Left hindlimb (tissue), 1 donor: ENCODE measurements around the gene PHOX2A.
"Not testable (repeated sequence)": the region's sequence is repeated elsewhere in the genome, so short reads cannot be mapped to it uniquely, and the experiment has no call there.

ENCODE experiments used
- DNase-seq: peaks from one replicate; pipeline ENCODE4 v3.0.0-alpha.2; 2018

Gene PHOX2A

DNA sequence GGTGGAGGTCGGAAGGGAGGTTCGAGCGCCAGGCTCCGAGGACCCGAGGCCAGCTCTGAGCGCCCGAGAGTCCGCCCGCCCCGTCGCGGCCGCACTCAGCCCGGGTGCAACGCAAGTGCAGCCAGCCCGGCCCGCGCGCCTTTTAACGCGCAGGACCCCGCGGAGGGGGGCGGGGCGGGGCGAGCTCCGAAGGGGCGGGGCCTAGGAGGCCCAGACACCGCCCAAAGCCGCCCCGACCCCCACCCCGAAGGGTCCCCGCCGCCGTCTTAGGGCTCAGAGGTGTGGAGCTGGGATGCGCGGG is at the start of gene PHOX2A:
Gene PHOX2A (minus strand): TSS at position 117 of the 301 bp plus-strand sequence. CDS start 172 bp downstream, outside the sequence.
- no peak for DNase-seq

DNA sequence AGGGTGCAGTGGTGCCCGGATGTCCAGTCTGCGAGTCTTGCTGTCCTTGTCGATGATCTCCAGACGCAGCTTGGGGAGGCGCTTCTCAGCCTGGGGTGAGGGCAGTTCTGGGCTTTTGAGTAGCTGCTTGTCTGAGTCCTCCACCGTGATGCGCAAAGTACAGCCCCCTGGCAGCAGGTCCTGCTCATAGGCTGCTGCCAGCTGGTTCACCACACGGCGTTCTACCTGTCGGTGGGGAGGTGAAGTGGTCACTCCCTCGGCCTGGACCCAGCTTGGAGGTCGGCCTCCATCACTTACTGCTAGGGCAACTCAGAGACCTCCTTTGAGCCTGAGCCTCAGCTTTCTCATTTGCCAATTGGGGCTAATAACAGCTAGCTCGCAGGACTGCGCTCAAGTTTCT is 49.4 kb upstream of the PHOX2A start:
- no peak for DNase-seq

DNA sequence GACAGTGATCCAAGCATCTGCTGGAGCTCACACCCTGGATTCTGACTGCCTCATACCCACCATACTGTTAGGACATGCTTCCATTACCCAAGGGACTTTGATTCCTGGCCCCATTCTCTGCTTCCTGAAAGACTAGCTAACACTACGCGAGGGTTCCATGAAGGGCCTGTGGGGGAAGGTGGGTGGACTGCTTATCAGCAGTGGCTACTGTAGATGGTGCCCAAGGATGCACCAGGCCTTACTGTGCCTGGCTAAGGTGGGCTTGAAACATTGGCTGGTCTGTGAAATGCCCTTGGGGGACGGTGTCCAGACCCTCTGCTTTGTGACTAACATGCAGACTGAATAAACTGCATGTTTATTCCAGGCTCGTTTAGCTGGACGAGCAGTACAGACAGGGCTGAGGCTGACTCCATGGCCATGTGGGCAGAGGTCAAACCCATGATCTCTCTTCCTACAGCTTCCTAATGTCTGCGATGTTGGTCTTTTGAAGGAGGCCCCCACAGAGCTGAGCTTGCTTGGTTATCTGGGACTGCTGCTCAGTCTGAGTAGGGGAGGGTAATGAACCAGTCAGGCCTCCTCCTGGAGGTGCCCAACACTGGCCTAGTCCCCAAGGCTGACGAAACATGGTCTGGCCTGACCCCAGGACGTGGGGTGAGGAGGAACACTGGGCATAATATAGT is 48.3 kb upstream of the PHOX2A start:
- DNase-seq: no peak

DNA sequence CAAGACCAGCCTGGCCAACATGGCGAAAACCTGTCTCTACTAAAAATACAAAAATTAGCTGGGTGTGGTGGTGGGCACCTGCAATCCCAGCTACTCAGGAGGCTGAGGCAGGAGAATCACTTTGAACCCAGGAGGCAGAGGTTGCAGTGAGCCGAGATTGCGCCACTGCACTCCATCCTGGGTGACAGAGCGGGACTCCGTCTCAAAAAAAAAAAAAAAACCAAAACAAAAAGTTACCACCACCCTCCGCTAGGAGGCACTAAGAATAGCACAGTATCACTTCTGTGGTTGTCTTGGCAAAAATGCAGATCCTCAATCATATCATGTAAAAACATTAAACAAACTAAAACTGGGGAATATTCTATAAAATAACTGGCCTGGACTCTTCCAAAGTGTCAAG is 46.8 kb upstream of the PHOX2A start:
- not testable (repeated sequence) for DNase-seq

DNA sequence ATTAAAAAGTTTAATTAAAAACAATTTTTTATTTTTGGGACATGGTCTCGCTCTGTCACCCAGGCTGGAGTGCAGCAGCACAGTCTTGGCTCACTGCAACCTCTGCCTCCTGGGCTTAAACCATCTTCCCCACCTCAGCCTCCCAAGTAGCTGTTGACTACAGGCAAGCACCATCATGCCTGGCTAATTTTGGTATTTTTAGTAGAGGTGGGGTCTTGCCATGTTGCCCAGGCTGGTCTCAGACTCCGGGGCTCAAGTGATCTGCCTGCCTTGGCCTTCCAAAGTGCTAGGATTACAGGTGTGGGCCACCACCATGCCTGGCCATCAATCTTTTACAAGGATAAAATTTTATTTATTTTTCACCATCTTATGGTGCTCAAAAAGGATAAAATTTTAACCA is 43.3 kb upstream of the PHOX2A start:
- DNase-seq: no peak

DNA sequence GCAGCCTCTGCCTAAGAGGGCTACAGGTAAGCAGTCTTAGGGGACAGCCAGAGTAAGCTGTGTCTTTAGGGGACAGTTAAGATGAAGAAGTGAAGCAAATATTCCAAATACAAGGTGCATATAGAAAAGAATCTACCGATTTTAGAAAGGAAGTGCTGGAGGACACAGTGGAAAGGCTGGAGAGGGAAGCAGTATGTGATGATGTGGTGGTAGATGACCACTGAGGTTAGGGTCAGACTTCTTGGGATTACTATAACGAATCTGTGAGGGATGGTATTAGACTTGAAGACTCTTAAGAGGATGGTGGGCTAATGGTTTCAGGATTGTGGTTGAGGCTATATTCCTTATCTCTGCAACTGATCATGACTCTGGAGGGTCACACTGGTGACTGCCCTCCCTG is 40.0 kb upstream of the PHOX2A start:
- no peak for DNase-seq

DNA sequence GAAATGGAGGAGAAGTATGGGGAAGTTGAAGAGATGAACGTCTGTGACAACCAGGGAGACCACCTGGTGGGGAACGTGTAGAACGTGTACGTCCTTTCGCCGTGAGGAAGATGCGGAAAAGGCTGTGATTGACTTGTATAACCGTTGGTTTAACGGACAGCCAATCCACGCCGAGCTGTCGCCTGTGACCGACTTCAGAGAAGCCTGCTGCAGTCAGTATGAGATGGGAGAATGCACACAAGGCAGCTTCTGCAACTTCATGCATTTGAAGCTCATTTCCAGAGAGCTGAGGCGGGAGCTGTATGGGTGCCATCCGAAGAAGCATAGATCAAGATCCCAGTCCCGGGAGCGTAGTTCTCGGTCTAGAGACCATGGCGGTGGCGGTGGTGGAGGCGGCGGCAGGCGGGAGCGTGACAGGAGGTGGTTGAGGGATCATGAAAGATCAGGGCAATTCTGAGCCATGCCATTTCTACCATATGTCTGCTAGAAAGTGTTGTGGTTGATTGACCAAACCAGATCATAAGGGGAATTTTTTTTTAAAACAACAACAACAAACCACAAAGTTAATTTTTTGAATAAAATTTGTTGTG is 36.8 kb upstream of the PHOX2A start:
- no peak for DNase-seq

DNA sequence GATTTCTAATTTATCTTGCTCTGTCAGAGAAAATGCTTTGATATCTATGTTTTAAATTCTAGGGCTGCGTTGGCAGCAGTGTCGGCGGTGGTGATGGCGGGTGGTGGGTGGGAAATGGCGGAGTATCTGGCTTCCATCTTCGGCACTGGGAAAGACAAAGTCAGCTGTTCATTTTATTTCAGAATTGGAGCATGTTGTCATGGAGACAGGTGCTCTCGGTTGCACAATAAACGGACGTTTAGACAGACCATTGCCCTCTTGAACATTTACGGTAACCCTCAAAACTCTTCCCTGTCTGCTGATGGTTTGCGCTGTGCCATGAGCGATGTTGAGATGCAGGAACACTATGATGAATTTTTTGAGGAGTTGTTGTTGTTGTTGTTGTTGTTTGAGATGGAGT is 36.1 kb upstream of the PHOX2A start:
- DNase-seq: no peak

DNA sequence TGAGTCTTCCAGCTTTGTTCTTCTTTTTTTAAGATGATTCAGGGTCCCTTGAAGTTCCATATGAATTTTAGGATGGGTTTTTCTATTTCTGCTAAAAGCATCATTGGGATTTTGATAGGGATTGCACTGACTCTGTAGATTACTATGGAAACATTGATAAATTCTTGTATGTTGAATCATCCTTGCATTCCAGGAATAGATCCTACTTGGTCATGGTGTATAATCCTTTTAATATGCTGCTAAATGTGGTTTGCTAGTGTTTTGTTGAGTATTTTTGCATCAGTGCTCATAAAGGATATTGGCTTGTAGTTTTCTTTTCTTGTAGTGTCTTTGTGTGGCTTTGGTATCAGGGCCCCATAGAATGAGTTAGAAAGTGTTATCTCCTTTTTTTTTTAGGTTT is 34.9 kb upstream of the PHOX2A start:
- no peak for DNase-seq

DNA sequence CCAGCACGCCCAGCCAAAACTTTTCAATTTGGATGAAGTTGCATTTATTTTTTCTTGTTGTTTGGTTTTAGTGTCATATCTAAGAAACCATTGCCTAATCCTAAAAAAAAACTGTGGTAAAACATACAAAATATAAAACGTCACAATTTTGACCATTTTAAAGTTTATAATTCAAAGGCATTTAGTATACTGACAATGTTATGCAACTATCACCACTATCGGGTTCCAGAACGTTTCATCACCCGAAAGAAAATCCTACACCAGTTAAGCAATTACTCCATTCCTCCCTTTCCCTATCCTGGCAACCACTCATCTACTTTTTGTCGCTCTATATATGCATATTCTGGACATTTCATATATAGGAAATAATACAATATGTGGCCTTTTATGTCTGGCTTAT is 30.5 kb upstream of the PHOX2A start:
- DNase-seq: no peak

DNA sequence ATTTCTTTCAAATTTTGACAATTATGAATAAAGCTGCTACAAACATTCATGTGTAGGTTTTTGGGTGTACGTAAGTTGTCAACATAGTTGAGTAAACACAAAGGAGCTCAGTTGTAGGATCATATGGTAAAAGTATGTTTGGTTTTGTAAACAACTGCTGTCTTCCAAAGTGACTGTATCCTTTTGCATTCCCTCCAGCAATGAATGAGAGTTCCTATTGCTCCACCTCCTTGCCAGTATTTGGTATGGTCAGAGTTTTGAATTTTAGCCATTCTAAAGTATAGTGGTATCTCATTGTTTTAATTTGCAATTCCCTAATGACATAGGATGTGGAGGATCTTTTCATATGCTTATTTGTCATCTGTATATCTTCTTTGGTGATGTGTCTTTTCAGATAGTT is 28.0 kb upstream of the PHOX2A start:
- no peak for DNase-seq

DNA sequence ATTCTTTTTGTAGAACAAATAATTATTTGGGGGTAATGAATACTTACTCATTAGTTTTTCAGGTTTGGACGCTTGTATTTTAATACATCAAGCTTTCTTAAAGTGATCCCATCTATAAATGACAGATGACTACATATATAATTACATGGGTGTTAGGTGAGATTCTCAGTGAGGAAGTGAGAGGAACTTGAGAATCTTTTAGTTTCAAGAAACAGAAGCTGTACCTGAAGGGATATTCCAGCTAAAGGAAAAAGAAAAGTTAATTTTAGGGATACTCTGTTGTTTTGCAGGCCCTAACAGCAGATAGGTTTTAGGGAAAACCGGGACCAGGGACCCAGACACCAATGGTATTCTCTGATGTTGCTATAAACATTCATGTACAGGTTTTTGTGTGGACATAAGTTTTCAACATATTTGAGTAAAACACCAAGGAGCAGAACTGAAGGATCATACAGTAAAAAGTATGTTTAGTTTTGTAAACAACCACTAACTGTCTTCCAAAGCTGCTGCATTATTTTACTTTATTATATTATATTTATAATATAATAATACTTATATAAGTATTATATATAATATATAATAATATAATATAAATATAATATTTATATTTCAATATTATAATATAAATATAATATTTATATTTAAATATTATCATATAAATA is 24.1 kb upstream of the PHOX2A start:
- DNase-seq: no peak

DNA sequence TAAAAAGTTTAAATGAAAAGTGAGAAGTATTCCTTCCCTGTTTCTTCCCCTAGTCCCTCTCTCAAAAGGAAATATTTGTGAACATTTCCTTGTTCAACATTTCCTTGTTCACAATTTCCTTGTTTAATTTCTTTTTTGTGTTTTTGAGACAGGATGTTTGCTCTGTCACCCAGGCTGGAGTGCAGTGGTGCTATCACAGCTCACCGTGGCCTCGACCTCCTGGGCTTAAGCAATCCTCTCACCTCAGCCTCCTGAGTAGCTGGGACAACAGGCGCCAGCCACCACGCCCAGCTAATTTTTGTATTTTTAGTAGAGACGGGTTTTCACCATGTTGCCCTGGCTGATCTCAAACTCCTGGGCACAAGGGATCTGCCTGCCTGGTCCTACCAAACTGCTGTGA is 23.0 kb upstream of the PHOX2A start:
- not testable (repeated sequence) for DNase-seq

DNA sequence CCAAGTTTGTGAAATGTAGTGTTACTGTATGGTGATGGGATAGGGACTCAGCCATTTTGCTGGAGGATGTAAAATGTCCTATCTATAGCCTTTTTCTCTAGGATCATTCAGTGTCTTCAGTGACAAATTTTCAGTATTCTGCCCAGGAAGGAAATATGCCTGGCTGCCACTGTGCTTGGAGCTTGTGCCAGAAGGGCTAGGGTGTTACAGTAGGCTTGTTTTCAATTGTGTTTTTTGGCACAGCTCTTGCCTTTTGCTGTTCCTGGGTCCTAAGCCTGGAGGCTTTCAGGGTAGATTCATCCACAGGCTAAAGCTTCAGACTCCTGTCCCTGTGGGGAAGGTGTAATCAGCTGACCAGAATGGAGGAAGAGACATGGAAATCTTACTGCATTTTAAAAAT is 22.0 kb upstream of the PHOX2A start:
- DNase-seq: no peak

DNA sequence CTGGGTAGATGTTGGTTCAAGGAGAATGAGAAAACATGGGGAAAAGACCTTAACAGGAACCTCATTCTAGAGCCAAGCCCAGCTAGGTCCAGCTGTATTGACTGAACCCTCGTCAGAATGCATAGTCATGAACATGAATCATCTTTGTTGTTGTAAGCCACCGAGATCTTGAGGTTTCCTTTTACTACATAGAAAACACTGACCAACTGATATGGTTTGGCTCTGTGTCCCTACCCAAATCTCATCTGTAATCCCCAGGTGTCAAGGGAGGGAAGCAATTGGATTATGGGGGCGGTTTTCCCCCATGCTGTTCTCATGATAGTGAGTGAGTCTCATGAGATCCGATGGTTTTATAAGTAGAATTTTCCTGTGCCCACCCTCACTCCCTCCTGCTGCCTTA is 19.4 kb upstream of the PHOX2A start:
- DNase-seq: no peak

DNA sequence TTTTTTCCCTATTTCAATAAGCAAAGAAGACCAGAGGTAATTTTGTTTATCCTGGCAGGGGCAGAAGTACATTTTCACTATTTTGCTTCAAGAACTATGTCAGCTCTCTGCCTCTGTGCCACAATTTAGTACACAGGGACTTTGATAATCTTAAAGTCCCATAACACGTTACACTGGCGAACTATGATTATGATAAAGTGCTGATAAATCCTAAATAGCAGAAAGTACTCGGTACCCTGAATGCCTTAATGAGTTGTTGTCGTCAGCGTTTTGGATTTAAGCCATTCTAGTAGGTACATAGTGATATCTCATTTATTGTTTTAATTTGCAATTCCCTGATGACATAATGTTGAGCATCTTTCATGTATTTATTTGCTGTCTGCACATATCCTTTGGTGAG is 16.6 kb upstream of the PHOX2A start:
- DNase-seq: no peak

DNA sequence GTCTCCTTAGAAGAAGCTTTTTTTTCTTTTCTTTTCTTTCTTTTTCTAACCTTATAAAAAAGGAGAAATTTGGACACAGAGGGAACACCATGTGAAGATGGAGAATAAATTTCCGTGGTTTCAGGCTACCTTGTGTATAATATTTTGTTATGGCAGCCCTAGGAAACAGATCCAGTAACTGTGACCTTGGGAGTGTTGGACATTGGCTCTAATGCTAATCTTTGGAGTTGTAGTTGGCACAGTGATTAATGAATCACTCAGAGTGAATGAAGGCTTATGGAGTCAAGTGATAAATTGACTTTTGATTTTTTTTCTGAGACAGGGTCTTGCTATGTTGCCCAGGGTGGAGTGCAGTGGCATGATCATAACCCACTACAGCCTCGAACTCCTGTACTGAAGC is 15.5 kb upstream of the PHOX2A start:
- no peak for DNase-seq

DNA sequence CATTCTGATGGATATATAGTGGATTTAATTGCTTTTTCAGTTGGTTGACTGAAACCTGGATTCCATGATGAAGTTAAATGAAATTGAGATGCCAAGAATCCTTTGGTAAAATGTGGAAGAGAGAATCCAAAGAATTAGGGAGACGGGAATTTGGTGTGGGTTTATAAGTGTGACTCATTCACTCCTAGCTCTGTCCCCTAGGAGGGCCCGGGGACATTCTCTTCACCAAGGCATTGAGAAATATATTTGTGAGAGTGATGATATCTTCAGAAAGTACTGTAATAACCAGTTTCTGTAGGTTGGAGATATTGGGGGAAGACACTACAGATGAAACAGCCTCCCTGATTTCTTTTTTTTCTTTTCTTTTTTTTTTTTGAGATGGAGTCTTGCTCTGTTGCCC is 13.6 kb upstream of the PHOX2A start:
- no peak for DNase-seq

DNA sequence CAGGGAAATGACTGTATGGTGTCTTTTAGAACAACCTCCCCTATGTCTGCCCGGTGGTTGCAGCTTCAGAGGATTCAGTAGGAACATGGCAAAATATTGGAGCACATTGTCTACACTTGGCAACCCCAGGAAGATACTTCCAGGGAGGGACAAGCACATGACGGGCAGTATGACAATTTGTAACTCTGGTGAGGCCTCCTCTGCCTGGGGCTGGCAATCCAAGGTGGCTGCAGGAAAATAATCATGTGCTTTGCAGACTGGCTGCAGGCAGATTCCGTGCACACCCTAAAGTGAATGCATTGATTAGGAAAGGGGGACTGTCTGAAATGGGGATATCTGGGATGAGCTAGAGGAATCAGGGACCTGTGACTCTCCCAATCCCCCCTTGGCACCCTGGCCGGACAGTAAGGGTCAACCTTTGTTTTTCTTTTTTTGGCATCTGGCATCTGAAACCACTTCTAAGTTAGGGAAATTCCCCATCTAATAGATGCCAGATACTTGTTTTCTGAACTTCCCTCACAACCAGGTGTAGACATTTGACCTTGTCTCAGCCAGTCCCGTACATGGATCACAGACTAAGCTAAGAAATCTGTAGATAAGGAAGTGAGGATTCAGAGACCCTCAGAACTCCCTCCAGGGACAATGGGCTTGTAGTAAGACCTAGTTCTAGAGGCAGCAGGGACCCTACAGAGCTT is 10.5 kb upstream of the PHOX2A start:
- no peak for DNase-seq

DNA sequence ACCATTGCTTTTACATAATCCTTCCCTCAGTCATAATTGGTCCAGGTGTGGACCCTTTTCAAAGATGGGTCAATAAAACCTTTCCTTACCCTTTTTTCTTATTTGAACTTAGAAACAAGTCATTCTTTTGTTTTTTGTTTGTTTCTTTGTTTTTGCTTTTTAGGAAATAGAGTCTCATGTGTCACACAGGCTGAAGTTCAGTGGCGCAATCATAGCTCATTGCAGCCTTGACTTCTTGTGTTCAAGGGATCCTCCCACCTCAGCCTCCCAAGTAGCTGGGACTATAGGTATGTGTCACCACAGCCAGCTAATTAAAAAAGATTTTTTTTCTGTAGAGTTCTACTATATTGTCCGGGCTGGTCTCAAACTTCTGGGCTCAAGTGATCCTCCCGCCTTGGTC is 9.4 kb upstream of the PHOX2A start:
- DNase-seq: no peak

DNA sequence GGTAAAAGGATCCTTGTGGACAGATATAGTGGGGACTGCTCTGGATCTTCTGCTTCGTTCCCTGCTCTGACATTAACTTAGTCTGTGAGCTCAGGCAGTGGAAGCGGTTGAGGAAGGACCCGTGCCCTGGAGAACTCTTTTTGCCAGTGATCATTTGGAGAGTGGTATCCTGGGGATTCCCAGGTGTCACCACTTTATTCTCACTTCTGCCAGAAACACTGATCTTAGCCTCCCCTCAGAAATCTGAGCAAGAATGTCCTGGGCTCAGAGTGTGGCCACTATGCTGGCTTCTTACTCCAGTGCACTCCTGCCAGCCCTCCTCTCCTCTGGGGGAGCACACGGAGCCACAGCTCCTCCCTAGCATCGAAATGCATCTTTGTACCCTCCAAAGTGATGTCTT is 7.6 kb upstream of the PHOX2A start:
- DNase-seq: no peak

DNA sequence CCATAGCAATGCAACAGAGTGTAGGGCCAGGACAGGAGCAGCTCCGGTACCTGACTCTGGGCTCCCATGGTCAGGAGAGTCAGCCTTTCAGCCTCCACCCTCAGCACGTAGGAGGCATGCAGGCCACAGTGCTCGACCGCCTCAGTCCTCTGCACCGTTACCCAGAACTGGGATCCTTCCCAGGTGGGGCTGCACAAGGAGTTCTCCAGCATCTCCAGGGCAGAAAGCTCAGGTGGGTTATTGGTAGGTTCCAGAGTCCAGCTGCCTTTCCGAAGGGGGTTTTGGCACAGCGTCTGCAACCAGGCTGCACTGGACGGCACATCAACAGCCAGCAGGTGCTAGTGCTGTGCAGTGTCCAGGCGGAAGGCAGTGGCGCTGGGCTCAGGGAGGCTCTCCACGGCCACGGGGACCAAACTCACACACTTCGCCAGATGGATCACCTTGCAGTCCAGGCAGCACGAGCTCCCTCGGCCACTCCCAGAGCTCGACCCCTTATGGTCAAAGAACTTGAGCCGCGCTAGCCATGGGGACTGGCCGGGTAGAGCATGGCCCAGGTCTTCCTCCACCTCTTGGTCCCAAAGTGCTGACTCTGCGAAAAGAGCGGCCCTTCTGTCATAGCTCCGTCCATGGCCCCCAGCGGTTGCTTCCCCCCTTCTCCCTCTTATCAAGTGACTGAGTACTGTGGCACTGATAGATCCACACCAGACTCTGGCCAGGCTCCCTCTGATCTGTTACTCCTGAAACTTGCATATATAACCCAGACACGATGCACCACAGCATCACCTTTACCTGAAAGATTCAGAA is 6.9 kb upstream of the PHOX2A start:
- no peak for DNase-seq

DNA sequence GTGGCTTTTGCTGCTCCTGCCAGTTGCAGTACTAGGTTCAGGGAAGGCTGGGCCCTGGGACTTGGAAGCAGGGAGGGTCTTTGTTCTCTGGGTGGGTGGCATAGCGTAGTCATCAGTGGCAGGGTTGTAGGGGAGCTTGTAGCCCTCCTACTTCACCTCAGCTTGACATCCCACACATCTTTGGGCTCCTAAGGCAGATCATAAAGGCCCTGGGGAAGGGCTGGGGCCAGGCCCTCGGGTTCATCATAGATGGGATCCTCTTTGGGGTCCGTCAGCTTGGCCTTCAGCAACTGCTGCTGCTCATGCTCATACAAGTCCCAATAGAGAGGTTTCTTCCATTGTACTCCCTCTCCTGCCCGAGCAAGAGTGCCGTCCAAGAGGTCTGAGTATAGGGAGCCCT is 6.0 kb upstream of the PHOX2A start:
- DNase-seq: no peak
